GM13977 (cell line): Measurements from ENCODE around the gene PRDM16.

Source experiments
- DNase-seq: peaks from one replicate; pipeline ENCODE4 v3.0.0; 2012; ENCODE audit warnings: low spot score
- CTCF ChIP-seq: IDR thresholded peaks from 2 replicates; pipeline ENCODE4 v1.5.1; 2012; ENCODE audit warnings: mild to moderate bottlenecking, control low read depth; ENCODE audit not compliant: insufficient read depth; ENCODE audit errors: extremely low read depth, missing control alignments
- in situ Hi-C: fragments of 300-500 bp; cut with MboI; formaldehyde crosslinking; loops from one replicate; pipeline ENCODE4 v1.12.0; 2022; ENCODE audit warnings: low sequenced_read_pairs, low pct_unique_long_range_greater_than_20kb, mixed read lengths, inconsistent platforms; ENCODE audit not compliant: unreplicated experiment

Gene PRDM16

GRCh38 chr1:3273447-3273846 lies 204.4 kb downstream of the PRDM16 start:
- in situ Hi-C loops, result no loop called here
- no peak for DNase-seq

GRCh38 chr1:3274972-3275371 lies 206.0 kb downstream of the PRDM16 start:
- no peak for DNase-seq
- in situ Hi-C loops, result no loop called here
- no peak for TF ChIP-seq CTCF

More at GRCh38 chr1:3273447-3273846, 204.4 kb downstream of the PRDM16 start:
- no peak for TF ChIP-seq CTCF

- in situ Hi-C loops, result no loop called here
- DNase-seq, result no peak
- TF ChIP-seq CTCF, result no peak
Observed at GRCh38 chr1:3275471-3276340, 206.7 kb downstream of the PRDM16 start.

- in situ Hi-C loops, result no loop called here
- DNase-seq, result no peak
- no peak for TF ChIP-seq CTCF
Observed at GRCh38 chr1:3276341-3276800, 207.4 kb downstream of the PRDM16 start.

- no peak for TF ChIP-seq CTCF
- no peak for DNase-seq
- in situ Hi-C loops, result no loop called here
Observed at GRCh38 chr1:3277011-3277471, 208.0 kb downstream of the PRDM16 start.

GRCh38 chr1:3277623-3278022 lies 208.6 kb downstream of the PRDM16 start:
- in situ Hi-C loops, result no loop called here
- no peak for DNase-seq
- TF ChIP-seq CTCF, result no peak
